GM23338 (cell line): ENCODE data around the gene XDH. TPM values are rescaled to one million over a fixed set of nuclear protein-coding genes. Genes with fewer than 3 reads are reported as not detected.

Experiments used
- ATAC-seq: fragments of 200-7000 bp; cut with Tn5 transposase; 3 replicates; pipeline ENCODE4 v1.9.1; 2020
- DNase-seq: peaks from one replicate; pipeline ENCODE4 v3.0.0-alpha.2; 2015; ENCODE audit warnings: low spot score
- H2AFZ ChIP-seq: fragments of 200-600 bp; sonication (generic); 2 replicates; pipeline ENCODE4 v1.8.0; 2016; ENCODE audit warnings: antibody characterized with exemption, mild to moderate bottlenecking, moderate library complexity
- H3F3A ChIP-seq: fragments of 200-600 bp; sonication (generic); replicated peaks from 2 replicates; pipeline ENCODE4 v1.8.0; 2017; ENCODE audit warnings: antibody characterized with exemption, mixed run types, low read depth
- H3K27ac ChIP-seq: fragments of 200-600 bp; sonication (generic); 2 replicates; pipeline ENCODE4 v1.6.1; 2016; ENCODE audit warnings: low read depth
- H3K27me3 ChIP-seq: fragments of 200-600 bp; sonication (generic); 2 replicates; pipeline ENCODE4 v1.8.0; 2016; ENCODE audit warnings: mild to moderate bottlenecking, mixed run types, moderate library complexity; ENCODE audit not compliant: insufficient read depth
- H3K36me3 ChIP-seq: fragments of 200-600 bp; sonication (generic); 2 replicates; pipeline ENCODE4 v1.8.0; 2016; ENCODE audit warnings: mild to moderate bottlenecking; ENCODE audit not compliant: insufficient read depth
- H3K4me1 ChIP-seq: fragments of 200-600 bp; sonication (generic); 2 replicates; pipeline ENCODE4 v1.8.0; 2016; ENCODE audit warnings: mild to moderate bottlenecking, moderate library complexity; ENCODE audit not compliant: insufficient read depth
- H3K4me2 ChIP-seq: fragments of 200-600 bp; sonication (generic); 2 replicates; pipeline ENCODE4 v1.7.1; 2017; ENCODE audit warnings: mixed run types
- H3K4me3 ChIP-seq: fragments of 200-600 bp; sonication (generic); 2 replicates; pipeline ENCODE4 v1.6.1; 2016; ENCODE audit warnings: mixed run types
- H3K79me2 ChIP-seq: fragments of 200-600 bp; sonication (generic); replicated peaks from 2 replicates; pipeline ENCODE4 v1.8.0; 2017; ENCODE audit warnings: mild to moderate bottlenecking; ENCODE audit not compliant: insufficient read depth
- H3K9me2 ChIP-seq: fragments of 200-600 bp; sonication (generic); 2 replicates; pipeline ENCODE4 v1.8.0; 2017; ENCODE audit not compliant: insufficient read depth
- H4K20me1 ChIP-seq: fragments of 200-600 bp; sonication (generic); replicated peaks from 2 replicates; pipeline ENCODE4 v1.8.0; 2017; ENCODE audit warnings: mild to moderate bottlenecking; ENCODE audit not compliant: insufficient read depth
- H3K27ac Mint-ChIP-seq: 2 replicates; pipeline ENCODE4 v1.8.0; 2020; ENCODE audit warnings: inconsistent platforms, mild to moderate bottlenecking, moderate library complexity, mixed read lengths
- H3K27me3 Mint-ChIP-seq: 3 replicates; pipeline ENCODE4 v1.8.0; 2022; ENCODE audit warnings: low read depth, mild to moderate bottlenecking, moderate library complexity, mixed read lengths, inconsistent platforms; ENCODE audit not compliant: insufficient read depth, poor library complexity
- H3K36me3 Mint-ChIP-seq: 3 replicates; pipeline ENCODE4 v1.8.0; 2021; ENCODE audit warnings: low read depth, mild to moderate bottlenecking, inconsistent platforms, moderate library complexity, mixed read lengths
- H3K4me1 Mint-ChIP-seq: 3 replicates; pipeline ENCODE4 v1.8.0; 2020; ENCODE audit warnings: mild to moderate bottlenecking, inconsistent platforms, mixed read lengths
- H3K4me3 Mint-ChIP-seq: 3 replicates; pipeline ENCODE4 v1.8.0; 2021; ENCODE audit warnings: moderate library complexity, mild to moderate bottlenecking, inconsistent platforms, mixed read lengths
- H3K9me3 Mint-ChIP-seq: 3 replicates; pipeline ENCODE4 v1.8.0; 2020; ENCODE audit warnings: moderate library complexity, mild to moderate bottlenecking, inconsistent platforms, mixed read lengths
- CTCF ChIP-seq, 2 experiments: fragments of 200-600 bp in 1 of 2; sonication (generic) in 1 of 2; conservative IDR thresholded peaks; 2 replicates each; pipeline versions ENCODE4 v1.5.1 to v1.6.1; 2016 to 2017; ENCODE audit warnings: antibody characterized with exemption in 2 of 2, low read depth in 2 of 2, mild to moderate bottlenecking in 2 of 2, moderate library complexity in 1 of 2
- REST ChIP-seq: IDR thresholded peaks from one replicate; pipeline ENCODE4 v1.6.1; 2018; ENCODE audit warnings: antibody characterized with exemption; ENCODE audit not compliant: unreplicated experiment
- ZNF462 ChIP-seq: fragments of 250-450 bp; sonication (Bioruptor Pico); IDR thresholded peaks from 2 replicates; pipeline ENCODE4 v1.5.0; 2020; ENCODE audit warnings: mild to moderate bottlenecking, moderate library complexity
- polyA plus RNA-seq: library from polyadenylated mRNA; unstranded; fragments of >200 nt; fragmentation: Nextera tagmentation; extraction: Ambion mirVana; gene quantifications from 2 replicates; pipeline ENCODE4 v1.2.1, GENCODE V29; 2016
- total RNA-seq: library from RNA; depleted of rRNA; stranded (reverse); fragments of >200 nt; shearing (Covaris generic); gene quantifications from 2 replicates; pipeline ENCODE4 v1.2.3, GENCODE V29; 2014

XDH gene
- total and polyA plus RNA-seq, 2 experiments from 2014 or later: 0.55 to 0.87 TPM

GRCh38 chr2:31386648-31387047, 27.9 kb downstream of the XDH start:
- no peak overlapping the region for H3K4me3 Mint-ChIP-seq
- peaks cover 22% of the 10 kb centered on the region; the same call in 1 of the 2 replicates for H3K4me1 ChIP-seq
- no peaks in the 10 kb centered on the region for H3K27me3 ChIP-seq
- no peaks in the 10 kb centered on the region; the same call in 2 of the 3 replicates for H3K9me3 Mint-ChIP-seq
- no peaks in the 10 kb centered on the region for H3K36me3 ChIP-seq
- TF ChIP-seq CTCF (conservative IDR thresholded peaks at IDR 0.05; ENCODE audit: low read depth in 2 of 2): peak; percentile 30 to 73; a peak in 3 of 4 replicates
- peak; percentile 51; the same call in 1 of the 2 replicates for TF ChIP-seq ZNF462 (CRISPR knock-in tag)
- no peak for TF ChIP-seq REST
- no peaks in the 10 kb centered on the region for H3K27me3 Mint-ChIP-seq
- no peak overlapping the region for H2AFZ ChIP-seq
- no peaks in the 10 kb centered on the region for H4K20me1 ChIP-seq
- no peak overlapping the region for H3K4me3 ChIP-seq
- no peak overlapping the region for H3K27ac Mint-ChIP-seq
- H3K4me1 Mint-ChIP-seq: peaks cover 31% of the 10 kb centered on the region
- H3K79me2 ChIP-seq: no peaks in the 10 kb centered on the region
- H3K36me3 Mint-ChIP-seq: no peaks in the 10 kb centered on the region
- 0 out of 2 replicates have a peak, but pooled peaks cover 4% of the 10 kb centered on the region for H3K9me2 ChIP-seq
- no peaks in the 10 kb centered on the region for H3F3A ChIP-seq
- peak; percentile 41 for ATAC-seq
- H3K27ac ChIP-seq: no peak overlapping the region
- H3K4me2 ChIP-seq: no peak overlapping the region
- peak; percentile 74 for DNase-seq
